ENCODE measurements around the gene ADTRP.
A peak's percentile ranks its signal among the peaks of the same experiment; 100 is the strongest.
"Not testable (repeated sequence)": the region's sequence is repeated elsewhere in the genome, so short reads cannot be mapped to it uniquely, and the experiment has no call there.

ADTRP gene

DNA sequence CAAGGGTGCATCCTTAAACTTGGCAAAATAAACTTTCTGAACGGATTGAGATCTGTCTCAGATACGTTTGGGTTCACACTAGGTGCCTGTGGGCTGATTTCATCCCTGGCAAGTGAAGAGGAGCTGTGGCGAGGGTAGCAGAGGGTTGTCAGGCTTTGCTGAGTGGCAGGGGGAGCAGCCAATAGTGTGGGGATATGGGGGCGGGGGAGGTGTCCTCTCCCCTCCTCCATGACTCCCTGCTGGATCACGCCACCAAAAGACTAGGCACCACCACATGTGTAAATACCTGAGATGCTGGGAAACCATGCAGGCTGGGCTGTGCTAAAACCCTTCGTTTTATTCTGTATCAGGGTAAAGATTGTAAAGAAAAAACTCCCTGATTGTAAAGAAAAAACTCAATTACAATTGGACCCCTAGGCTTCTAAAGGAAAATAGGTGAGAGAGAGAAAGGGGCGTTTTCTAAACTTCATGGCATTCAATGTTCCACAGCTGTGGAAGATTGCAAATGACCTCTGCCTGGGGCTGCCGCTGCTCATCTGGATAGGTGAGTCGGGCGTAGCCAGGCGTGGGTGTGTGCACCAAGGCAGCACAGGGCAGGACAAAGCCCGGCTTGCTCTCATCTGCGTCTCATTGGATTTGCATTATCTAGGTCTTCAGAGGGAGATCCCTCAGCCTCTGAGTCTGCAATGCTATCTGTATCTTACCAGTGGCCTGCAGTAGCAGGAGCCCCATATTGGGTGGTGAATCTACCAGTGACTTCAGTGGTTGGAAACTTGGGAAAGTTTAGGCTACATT is 26.9 kb upstream of the ADTRP start:
- H3K4me3 ChIP-seq (ENCODE audit: low read length) = no peak overlapping the region
- no peak for DNase-seq (ENCODE audit: low read depth, low spot score)

DNA sequence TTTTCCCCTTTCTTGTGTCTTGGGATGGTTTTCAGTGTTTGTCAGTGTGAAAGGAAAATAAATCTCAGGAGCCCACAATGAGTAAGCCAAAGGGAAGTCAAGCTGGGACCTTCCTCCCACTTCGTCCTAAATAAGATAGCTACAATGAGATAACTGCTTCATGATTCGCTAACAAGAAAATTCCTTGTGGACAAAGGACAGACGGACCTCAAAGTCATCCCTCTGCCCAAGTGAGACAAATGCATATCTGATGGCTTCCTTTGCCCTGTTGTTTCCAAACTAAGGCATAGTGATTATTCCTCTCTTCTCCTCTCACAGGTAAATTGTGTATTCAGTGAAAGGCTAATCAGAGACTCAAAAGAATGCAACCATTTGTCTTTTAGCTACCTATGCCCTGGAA is 26.1 kb upstream of the ADTRP start:
- DNase-seq (ENCODE audit: low read depth, low spot score) = no peak
- no peak overlapping the region for H3K4me3 ChIP-seq (ENCODE audit: low read length)

GRCh38 chr6:11804135-11804534 is 25.5 kb upstream of the ADTRP start:
- DNase-seq (ENCODE audit: low read depth, low spot score) = no peak
- no peak overlapping the region for H3K4me3 ChIP-seq (ENCODE audit: low read length)

DNA sequence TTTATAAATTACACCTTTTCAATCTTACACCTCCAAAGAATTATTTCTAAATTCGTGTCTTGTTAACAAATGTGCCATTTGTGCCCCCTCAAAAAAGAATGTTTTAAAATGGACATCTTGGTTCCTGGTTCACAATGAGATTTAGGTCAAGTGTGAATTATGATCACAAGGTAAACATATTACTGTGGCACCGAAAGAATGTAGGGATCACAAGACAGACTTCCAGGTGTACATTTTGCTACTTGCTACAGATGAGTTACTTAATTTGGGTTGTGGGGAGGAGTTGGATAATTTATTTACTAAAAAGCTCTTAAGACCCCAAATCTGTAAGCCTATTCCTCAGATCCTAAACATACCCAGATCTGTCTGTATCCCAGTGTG is 25.0 kb upstream of the ADTRP start:
- no peak overlapping the region for H3K4me3 ChIP-seq (ENCODE audit: low read length)
- DNase-seq (ENCODE audit: low read depth, low spot score) = no peak

- no peak for DNase-seq (ENCODE audit: low read depth, low spot score)
- H3K4me3 ChIP-seq (ENCODE audit: low read length) = no peak overlapping the region
Measured at GRCh38 chr6:11802886-11803590, 24.4 kb upstream of the ADTRP start.

GRCh38 chr6:11800531-11800930 is 21.9 kb upstream of the ADTRP start:
- not testable (repeated sequence) for DNase-seq (ENCODE audit: low read depth, low spot score)

DNA sequence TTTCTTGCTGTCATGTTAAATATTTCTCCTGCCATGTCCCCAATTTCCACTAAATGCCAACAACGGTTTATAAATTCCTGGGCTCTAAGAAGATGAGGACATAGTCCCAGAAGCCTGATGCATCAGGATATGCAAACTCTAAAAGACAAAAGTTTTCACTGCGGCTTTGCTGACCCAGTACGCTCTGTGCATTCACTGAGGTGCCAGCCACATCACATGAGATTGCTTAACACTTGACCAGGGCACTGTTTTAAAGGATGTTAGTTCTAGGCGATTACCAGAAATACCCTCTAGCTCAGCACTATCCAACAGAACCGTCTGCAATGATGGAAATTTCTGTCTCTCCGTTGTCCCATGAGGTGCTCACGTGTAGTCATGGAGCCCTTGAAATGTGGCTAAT is 19.9 kb upstream of the ADTRP start:
- DNase-seq (ENCODE audit: low read depth, low spot score) = no peak
- no peak overlapping the region for H3K4me3 ChIP-seq (ENCODE audit: low read length)

More at GRCh38 chr6:11800531-11800930, 21.9 kb upstream of the ADTRP start:
- H3K4me3 ChIP-seq (ENCODE audit: low read length) = not testable (repeated sequence)

GRCh38 chr6:11798096-11798495 is 19.5 kb upstream of the ADTRP start:
- no peak for DNase-seq (ENCODE audit: low read depth, low spot score)
- H3K4me3 ChIP-seq (ENCODE audit: low read length) = no peak overlapping the region

GRCh38 chr6:11796829-11797228 is 18.2 kb upstream of the ADTRP start:
- no peak for DNase-seq (ENCODE audit: low read depth, low spot score)
- no peak overlapping the region for H3K4me3 ChIP-seq (ENCODE audit: low read length)

DNA sequence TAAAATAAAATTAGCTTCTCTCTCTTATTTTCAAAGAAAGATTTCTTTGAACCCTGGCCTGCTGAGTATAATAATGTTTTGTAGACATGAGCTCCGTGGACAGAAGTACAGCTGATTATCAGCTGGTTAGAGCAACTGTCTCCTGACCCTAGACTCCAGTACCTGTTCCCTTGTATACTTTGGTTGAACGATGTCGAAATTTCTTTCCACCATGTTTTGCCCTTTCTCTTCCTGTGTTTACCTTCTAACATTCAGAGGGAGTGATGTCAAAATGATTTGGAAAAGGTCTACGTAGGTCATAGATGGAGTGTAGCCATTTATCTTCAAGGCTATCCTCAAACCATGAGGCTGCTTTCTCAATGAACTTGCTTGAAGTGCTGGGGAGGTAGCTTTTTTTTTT is 16.8 kb upstream of the ADTRP start:
- DNase-seq (ENCODE audit: low read depth, low spot score) = no peak
- no peak overlapping the region for H3K4me3 ChIP-seq (ENCODE audit: low read length)

DNA sequence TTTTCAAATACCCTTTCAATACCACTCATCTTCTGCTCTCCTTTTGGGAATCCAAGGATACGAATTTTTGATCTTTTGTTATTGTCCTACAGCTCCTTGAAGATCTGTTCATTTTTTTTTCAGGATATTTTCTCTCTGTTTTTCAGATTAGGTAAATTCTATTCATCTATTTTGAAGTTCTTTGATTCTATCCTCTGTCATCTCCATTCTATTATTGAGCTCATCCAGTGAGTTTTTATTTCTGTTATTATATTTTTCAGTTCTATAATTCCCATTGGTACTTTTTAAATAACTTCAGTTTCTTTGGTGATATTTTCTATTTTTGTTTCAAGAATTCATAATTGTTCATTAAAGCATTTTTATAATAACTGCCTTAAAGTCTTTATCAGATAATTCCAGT is 14.7 kb upstream of the ADTRP start:
- H3K4me3 ChIP-seq (ENCODE audit: low read length) = no peak overlapping the region
- DNase-seq (ENCODE audit: low read depth, low spot score) = no peak

- no peak for DNase-seq (ENCODE audit: low read depth, low spot score)
- H3K4me3 ChIP-seq (ENCODE audit: low read length) = no peak overlapping the region
Measured at GRCh38 chr6:11791354-11792107, 12.9 kb upstream of the ADTRP start.

GRCh38 chr6:11789744-11790143 is 11.1 kb upstream of the ADTRP start:
- no peak overlapping the region for H3K4me3 ChIP-seq (ENCODE audit: low read length)
- no peak for DNase-seq (ENCODE audit: low read depth, low spot score)

DNA sequence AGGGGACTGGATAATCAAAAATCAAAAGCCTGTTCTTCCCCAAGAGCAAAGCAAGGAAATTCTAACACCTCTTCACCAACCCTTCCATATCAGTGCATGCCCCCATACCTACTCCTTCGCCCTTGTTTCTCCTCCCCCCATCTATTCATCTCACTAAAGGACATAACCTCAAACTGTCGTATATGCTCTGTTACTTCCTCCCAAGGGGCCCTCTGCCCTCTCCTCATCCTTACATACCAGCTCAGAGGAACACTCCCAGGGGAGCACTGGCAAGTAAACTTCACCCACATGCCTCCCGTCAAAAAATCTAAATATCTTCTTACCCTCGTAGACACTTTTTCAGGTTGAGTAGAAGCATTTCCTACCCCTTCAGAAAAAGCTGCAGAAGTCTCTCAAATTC is 9.4 kb upstream of the ADTRP start:
- DNase-seq (ENCODE audit: low read depth, low spot score) = peak; percentile 28
- H3K4me3 ChIP-seq (ENCODE audit: low read length) = no peak overlapping the region

- H3K4me3 ChIP-seq (ENCODE audit: low read length) = no peak overlapping the region
- peak; percentile 19 for DNase-seq (ENCODE audit: low read depth, low spot score)
Measured at GRCh38 chr6:11785774-11786579, 7.4 kb upstream of the ADTRP start.

DNA sequence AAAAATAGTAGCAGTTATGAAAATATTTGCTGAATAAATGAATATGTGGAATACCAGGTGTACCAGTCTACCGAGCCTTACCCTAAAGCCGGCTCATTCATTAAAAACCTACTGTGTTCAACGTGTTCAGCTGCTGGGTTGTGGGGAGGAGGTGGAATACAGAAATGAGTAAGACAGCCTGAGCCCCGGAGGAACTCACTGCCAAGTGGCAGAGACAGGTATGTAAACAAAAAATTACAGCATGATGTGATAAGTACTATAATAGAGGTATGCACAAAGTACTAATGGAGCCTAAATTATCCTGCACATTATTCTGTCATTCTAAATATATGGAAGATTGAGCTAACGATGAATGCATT is 6.8 kb upstream of the ADTRP start:
- DNase-seq (ENCODE audit: low read depth, low spot score) = no peak
- H3K4me3 ChIP-seq (ENCODE audit: low read length) = no peak overlapping the region

DNA sequence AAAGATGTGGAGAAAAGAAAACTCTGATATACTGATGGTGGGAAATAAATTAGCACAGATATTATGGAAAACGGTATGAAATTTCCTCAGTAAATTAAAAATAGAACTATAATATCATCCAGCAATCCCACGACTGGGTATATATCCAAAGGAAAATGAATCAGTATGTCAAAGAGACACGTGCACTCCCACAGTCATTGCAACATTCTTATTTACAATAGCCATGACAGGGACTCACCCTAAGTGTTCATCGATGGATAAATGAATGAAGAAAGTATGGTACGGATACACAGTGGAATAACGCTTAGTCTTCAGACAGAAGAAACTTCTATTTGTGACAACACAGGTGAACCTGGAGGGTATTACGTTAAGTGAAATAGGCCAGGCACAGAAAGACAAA is 5.7 kb upstream of the ADTRP start:
- H3K4me3 ChIP-seq (ENCODE audit: low read length) = no peak overlapping the region

GRCh38 chr6:11783524-11784064 is 5.0 kb upstream of the ADTRP start:
- DNase-seq (ENCODE audit: low read depth, low spot score) = no peak
- H3K4me3 ChIP-seq (ENCODE audit: low read length) = no peak overlapping the region

More for the DNA sequence above, 5.7 kb upstream of the ADTRP start:
- DNase-seq (ENCODE audit: low read depth, low spot score) = no peak

GRCh38 chr6:11782524-11782923 is 3.9 kb upstream of the ADTRP start:
- DNase-seq (ENCODE audit: low read depth, low spot score) = no peak
- H3K4me3 ChIP-seq (ENCODE audit: low read length) = no peak overlapping the region
